DMS53 (cell line): ENCODE measurements around the gene GPC3.
A peak's percentile ranks its signal among the peaks of the same experiment; 100 is the strongest.
"Not testable (repeated sequence)": the region's sequence is repeated elsewhere in the genome, so short reads cannot be mapped to it uniquely, and the experiment has no call there.

Experiments used
- DNase-seq: peaks from one replicate; lab custom pipeline; 2025; lab: John Stamatoyannopoulos, UW

Gene GPC3

GRCh38 chrX:133985164-133985966 is at the start of gene GPC3:
Gene GPC3 (minus strand): TSS chrX:133985594.
- DNase-seq, result peak; percentile 80

DNA sequence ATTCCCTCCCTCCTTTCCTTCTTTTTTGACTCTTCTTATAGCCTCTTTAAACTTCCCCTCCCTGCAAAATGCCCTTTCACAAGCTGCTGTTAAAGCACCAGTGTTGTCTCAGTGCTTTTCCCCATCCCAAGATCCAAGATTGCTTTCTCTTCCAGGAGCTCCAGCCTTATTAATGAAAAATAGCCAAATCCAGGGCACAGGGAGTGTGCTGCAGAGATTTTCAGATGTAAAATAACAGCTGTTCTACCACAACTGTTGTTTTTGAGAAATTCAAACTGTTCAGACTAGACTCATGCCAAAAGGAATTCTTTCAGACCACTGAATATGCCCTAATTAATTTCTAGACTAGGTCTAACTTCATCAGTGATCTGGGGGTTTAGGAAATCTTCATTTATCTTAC is 47.0 kb upstream of the GPC3 start:
- no peak for DNase-seq

DNA sequence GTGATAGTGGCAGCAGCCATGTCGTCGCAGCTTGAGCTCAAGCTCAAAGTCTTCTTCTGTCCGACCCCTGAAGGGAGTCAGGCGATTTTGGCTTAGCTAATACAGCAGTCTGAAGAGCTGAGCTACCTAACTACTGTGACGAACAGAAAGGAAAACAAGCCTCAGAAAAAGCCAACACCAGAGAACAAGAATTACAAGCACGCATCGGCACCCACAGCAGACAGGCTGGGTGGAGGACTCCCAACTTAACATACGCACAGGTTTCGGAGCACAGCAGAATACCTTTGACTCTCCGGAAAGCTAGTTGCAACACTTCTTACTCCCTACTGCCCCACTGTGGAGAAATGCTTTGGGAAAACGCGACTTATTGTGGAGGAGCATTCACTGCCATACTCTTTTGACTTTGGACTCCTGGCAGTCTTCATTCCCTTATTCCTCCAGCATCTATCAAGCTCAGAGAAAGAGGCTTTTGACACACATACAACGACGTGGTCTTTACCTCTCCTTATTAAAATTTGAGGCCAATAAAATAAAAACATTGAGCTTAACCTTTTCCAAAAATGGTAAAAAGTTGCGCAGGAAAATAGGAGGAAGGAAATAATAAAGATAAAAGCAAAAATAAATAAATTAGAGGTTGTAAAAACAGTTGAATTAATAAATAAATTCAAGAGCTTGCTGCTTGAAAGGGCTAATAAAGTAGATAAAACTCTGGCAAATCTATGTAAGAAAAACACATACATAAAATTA is 41.3 kb upstream of the GPC3 start:
- DNase-seq, result peak; percentile 85

DNA sequence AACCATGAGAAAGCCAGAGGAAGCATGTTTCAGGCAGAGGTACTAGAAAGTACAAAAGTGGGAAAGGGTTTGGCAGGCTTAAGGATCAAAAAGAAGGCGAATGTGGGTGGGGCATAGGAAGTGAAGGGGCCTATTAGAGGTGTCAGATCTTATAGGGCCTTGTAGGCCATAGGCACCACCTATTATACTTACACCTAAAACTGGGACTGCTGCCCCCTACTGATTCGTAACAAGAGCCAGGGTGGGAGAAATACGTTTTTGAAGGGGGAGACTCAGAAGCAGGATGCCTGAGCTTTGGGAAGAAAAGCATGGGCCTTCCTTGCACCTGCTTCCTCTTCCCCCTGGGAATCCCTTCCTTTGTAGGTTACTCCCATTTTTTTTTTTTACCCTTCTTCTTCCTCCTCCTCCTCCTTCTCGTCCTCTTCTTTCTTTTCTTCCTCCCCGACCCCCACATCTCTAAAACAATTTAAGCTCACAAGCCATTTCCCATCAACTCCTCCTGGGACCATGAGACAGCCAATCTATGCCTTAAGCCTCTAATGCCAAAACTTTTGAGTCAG is 40.7 kb upstream of the GPC3 start:
- peak; percentile 17 for DNase-seq

- DNase-seq, result no peak
These were observed 39.4 kb upstream of the GPC3 start for GRCh38 chrX:134024686-134025377.

DNA sequence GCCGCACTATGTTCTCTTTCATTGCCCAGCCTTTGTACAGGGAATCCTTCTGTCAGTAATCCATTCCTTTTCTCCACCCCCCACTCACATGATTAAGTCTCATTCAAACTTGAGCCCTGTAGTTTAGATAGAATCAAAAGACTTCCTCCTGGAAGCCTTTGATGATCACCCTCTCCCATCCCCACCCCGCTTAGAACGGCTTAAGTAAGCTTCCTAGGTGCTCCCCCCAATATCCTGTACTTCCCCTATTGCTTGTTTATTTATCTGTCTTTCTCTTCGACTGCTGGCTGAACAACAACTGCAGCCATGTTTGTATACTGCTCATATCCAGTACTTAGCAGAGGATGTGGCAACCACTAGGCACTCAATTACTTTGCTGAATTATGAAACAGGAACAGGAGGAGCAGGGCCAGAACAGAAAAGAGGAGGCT is 38.5 kb upstream of the GPC3 start:
- no peak for DNase-seq

GRCh38 chrX:134020910-134021309 is 35.5 kb upstream of the GPC3 start:
- DNase-seq, result peak; percentile 66

DNA sequence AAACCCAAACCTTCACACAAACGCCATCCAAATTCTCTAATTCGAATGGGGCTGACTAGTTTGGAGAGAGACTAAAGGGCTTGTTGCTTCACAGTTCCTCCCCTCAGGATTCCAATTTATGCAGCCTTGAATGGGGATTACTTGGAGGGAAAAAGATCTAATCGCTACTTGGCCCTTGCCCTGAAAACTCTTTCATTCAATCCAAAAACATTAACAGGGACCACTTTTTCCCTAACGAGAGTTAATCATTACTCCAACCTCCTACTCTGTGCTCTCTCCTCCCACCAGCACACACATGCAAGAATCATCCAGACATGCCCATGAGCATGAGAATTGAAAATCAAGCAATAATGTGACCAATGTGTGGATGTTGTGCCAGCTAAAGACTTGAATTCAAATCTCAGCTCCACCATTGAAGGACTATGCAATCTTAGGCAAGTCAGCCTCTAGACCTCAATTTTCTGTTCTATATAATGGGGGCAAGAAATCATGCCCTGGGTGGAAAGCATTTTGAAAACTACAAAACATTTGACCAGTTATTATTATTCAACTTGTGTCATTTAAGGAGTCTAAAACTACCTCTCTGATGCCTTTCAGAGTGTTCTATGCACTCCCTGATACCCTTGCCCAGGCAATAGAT is 34.3 kb upstream of the GPC3 start:
- DNase-seq, result no peak

DNA sequence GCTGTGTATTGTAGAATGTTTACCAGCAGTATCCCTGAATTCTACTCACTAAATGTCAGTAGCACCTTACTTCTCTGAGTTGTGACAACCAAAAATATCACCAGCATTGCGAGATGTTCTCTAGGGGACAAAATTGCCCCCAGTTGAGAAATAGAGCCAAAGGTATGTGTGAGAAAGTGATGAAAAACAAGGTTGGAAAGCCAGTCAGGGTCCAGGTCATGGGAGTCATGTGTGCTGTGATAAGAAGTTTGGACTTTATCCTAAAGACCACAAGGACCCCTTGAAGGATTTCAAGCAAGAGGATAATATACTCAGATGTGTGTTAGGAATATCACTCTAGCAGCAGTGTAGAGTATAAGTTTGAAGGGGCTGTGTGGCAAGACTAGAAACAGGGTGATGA is 30.9 kb upstream of the GPC3 start:
- DNase-seq, result not testable (repeated sequence)

DNA sequence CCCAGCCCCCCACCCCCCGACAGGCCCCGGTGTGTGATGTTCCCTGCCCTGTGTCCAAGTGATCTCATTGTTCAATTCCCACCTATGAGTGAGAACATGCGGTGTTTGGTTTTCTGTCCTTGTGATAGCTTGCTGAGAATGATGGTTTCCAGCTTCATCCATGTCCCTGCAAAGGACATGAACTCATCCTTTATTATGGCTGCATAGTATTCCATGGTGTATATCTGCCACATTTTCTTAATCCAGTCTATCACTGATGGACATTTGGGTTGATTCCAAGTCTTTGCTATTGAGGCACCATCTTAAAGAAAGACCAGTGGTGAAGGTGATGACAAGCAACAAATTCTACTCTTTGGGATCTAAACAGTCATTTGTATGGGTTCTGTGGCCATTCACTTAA is 30.1 kb upstream of the GPC3 start:
- not testable (repeated sequence) for DNase-seq

DNA sequence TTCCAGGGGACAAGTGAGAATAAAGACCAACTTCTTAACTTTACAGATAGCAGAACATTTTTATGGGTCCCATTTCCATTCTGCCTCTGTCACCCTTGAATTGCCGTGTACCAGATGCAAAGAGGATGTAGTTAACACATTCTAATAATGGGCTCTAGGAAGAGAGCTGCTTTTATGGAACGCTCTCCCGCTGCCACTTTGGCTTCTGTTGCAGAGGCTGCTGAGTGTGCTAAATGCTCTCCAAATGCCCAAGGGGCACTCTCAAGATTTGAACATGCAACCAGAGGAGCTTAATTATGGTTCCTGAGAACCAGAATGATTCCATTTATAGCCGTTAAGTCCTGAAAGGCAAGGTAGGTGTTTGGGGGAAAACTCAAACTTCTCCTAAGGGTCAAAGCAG is 28.1 kb upstream of the GPC3 start:
- no peak for DNase-seq

DNA sequence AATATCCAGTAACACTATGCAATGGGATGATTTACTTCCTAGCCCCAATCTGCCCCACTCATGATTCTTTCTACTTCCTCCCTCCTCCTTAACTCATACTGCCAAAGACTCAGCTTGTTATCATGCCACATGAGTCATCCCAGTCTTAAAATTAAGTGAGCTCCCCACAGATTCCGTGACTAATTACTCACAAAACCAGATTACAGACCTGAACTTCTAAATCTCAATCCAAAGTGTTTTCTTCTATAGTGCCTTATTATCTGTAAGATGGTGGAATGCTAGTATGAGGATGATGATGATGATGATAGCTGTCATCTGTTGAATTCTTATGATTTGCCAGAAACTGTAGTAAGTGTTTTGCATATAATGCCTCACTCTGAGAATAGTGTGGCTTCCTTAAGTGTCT is 27.7 kb upstream of the GPC3 start:
- DNase-seq, result peak; percentile 4

DNA sequence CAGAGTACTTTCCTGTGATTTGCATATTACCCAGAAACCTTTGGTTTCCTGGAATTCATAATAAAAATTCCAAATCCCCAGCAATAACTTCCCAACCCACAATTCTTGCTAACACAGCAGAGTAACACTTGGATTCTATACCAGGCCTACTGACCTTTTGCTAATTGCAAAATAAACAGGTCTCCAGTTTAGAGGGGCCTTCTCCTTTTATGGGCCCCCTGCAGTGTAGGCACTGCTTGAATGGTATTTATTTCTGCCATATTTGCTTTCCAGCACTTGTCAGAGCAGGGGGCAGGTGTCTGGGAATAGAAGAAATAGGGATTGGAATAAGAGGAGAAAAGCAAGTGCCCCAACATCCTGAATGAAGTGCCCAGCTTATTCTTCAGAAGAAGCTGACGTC is 25.3 kb upstream of the GPC3 start:
- DNase-seq, result no peak

GRCh38 chrX:134007716-134008115 is 22.3 kb upstream of the GPC3 start:
- no peak for DNase-seq

- DNase-seq, result peak; percentile 80
These were observed 21.2 kb upstream of the GPC3 start for GRCh38 chrX:134006484-134007161.

GRCh38 chrX:134004084-134004483 is 18.7 kb upstream of the GPC3 start:
- DNase-seq, result peak; percentile 34

DNA sequence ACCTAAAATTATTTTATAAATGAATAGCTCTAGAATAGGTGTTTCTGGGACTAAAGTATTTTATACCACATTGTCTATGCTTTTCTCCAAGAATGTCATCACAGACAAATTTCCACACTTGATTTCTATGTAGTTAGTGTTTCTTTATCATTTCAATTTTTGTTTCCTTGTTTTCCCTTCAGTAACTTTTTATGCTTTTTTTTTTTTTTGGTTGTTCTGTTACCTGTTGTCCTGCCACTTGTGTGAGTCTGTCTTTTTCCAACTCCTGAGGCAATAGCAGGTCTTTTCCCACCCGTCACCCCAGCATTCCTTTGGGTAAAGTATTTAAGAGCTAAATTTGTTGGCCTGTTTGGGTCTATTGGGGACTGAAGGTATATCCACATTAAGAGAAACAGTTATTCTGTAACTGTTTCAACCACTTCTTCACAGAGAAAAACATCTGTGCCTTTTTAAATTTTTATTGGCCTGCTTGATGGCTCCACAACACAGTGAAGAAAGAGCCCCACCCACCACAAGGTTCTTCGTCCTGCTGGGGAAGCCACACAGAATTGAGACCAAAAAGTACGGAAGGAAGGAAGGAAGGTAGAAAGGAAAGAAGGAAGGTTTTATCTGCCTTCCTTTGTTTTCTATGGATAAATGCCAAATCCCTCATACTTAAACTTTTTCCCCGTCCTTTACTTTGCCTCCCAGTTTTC is 17.7 kb upstream of the GPC3 start:
- no peak for DNase-seq

- DNase-seq, result no peak
These were observed 15.2 kb upstream of the GPC3 start for GRCh38 chrX:134000260-134001245.

- DNase-seq, result no peak
These were observed 13.8 kb upstream of the GPC3 start for GRCh38 chrX:133999031-133999705.
